CD4-positive, CD25-positive, alpha-beta regulatory T cell (primary cell): Measurements from ENCODE around the gene BCAR3. TPM values are rescaled to one million over a fixed set of nuclear protein-coding genes. Genes with fewer than 3 reads are reported as not detected.
"Not testable (repeated sequence)": the region's sequence is repeated elsewhere in the genome, so short reads cannot be mapped to it uniquely, and the experiment has no call there.

Source experiments
- ATAC-seq, 2 donors: fragments of 150-1000 bp; cut with Tn5 transposase; one replicate each; pipeline ENCODE4 v1.10.0; 2021; ENCODE audit warnings: low read depth in 2 of 2, moderate number of reproducible peaks in 2 of 2, moderate library complexity in 1 of 2
- DNase-seq, 3 donors: peaks; one replicate each; pipeline versions ENCODE4 v3.0.0 to v3.0.0-alpha.2; 2012 to 2022; ENCODE audit warnings: mixed read lengths in 1 of 3
- H3K27ac ChIP-seq: one replicate; pipeline ENCODE4 v1.7.0; 2013; ENCODE audit warnings: mild to moderate bottlenecking, low read length; ENCODE audit not compliant: insufficient read depth, poor library complexity, severe bottlenecking
- H3K27me3 ChIP-seq: one replicate; pipeline ENCODE4 v1.7.0; 2013; ENCODE audit warnings: low read length; ENCODE audit not compliant: control insufficient read depth, insufficient read depth
- H3K36me3 ChIP-seq: one replicate; pipeline ENCODE4 v1.7.0; 2013; ENCODE audit warnings: mild to moderate bottlenecking, low read length, moderate library complexity; ENCODE audit not compliant: control insufficient read depth, insufficient read depth
- H3K4me1 ChIP-seq: 2 replicates; pipeline ENCODE4 v1.7.0; 2013; ENCODE audit warnings: mild to moderate bottlenecking, low read length; ENCODE audit not compliant: insufficient read depth, control insufficient read depth, poor library complexity, severe bottlenecking
- H3K4me3 ChIP-seq: one replicate; pipeline ENCODE4 v1.7.0; 2013; ENCODE audit warnings: low read depth, mild to moderate bottlenecking, low read length, moderate library complexity
- H3K9me3 ChIP-seq, 2 experiments: 1 replicate in 1 of 2; 2 replicates in 1 of 2; pipeline ENCODE4 v1.7.0; 2013; ENCODE audit warnings: low read length in 2 of 2, mild to moderate bottlenecking in 1 of 2, moderate library complexity in 1 of 2; ENCODE audit not compliant: control insufficient read depth in 2 of 2
- H3K27ac Mint-ChIP-seq, 3 donors: one replicate each; pipeline ENCODE4 v1.8.0; 2020 to 2022; ENCODE audit warnings: mild to moderate bottlenecking in 3 of 3, mixed read lengths in 3 of 3, moderate library complexity in 2 of 3
- H3K27me3 Mint-ChIP-seq: one replicate; pipeline ENCODE4 v1.8.0; 2022; ENCODE audit warnings: mild to moderate bottlenecking, mixed read lengths
- H3K36me3 Mint-ChIP-seq: one replicate; pipeline ENCODE4 v1.8.0; 2020; ENCODE audit warnings: mixed read lengths
- H3K4me1 Mint-ChIP-seq, 4 donors: one replicate each; pipeline ENCODE4 v1.8.0; 2020 to 2022; ENCODE audit warnings: mixed read lengths in 4 of 4, mild to moderate bottlenecking in 1 of 4
- H3K4me3 Mint-ChIP-seq, 4 donors: one replicate each; pipeline ENCODE4 v1.8.0; 2020 to 2022; ENCODE audit warnings: mild to moderate bottlenecking in 4 of 4, mixed read lengths in 4 of 4, moderate library complexity in 3 of 4
- H3K9me3 Mint-ChIP-seq, 7 donors: one replicate each; pipeline ENCODE4 v1.8.0; 2020 to 2022; ENCODE audit warnings: mixed read lengths in 7 of 7, mild to moderate bottlenecking in 3 of 7, moderate library complexity in 2 of 7
- polyA plus RNA-seq, 4 donors: library from polyadenylated mRNA; unstranded; fragments of 300-500 nt; fragmentation: Illumina TruSeq; gene quantifications; one replicate each; pipeline ENCODE4 v1.2.3, GENCODE V29; 2021
- total RNA-seq: library from RNA; stranded (reverse); gene quantifications from one replicate; pipeline ENCODE4 v1.2.3, GENCODE V29; 2022

The BCAR3 gene
- total and polyA plus RNA-seq, 5 donors from 2014 or later: 0.44 to 0.62 (median 0.49) TPM; not detected in 2

- Mint-ChIP-seq H3K9me3 (no peaks in the 10 kb centered on the region), H3K27ac (no peak overlapping the region), H3K27me3 (no peaks in the 10 kb centered on the region), H3K4me3 (no peak overlapping the region), H3K4me1 (no peaks in the 10 kb centered on the region), H3K36me3 (no peaks in the 10 kb centered on the region)
- Histone ChIP-seq H3K27me3 (no peaks in the 10 kb centered on the region), H3K27ac (no peak overlapping the region), H3K9me3 (no peaks in the 10 kb centered on the region), H3K4me3 (no peak overlapping the region), H3K36me3 (no peaks in the 10 kb centered on the region), H3K4me1 (no peaks in the 10 kb centered on the region)
- ATAC-seq: no peak
- no peak for DNase-seq
Observed at GRCh38 chr1:93566227-93566626, 115.4 kb downstream of the BCAR3 start.

DNA sequence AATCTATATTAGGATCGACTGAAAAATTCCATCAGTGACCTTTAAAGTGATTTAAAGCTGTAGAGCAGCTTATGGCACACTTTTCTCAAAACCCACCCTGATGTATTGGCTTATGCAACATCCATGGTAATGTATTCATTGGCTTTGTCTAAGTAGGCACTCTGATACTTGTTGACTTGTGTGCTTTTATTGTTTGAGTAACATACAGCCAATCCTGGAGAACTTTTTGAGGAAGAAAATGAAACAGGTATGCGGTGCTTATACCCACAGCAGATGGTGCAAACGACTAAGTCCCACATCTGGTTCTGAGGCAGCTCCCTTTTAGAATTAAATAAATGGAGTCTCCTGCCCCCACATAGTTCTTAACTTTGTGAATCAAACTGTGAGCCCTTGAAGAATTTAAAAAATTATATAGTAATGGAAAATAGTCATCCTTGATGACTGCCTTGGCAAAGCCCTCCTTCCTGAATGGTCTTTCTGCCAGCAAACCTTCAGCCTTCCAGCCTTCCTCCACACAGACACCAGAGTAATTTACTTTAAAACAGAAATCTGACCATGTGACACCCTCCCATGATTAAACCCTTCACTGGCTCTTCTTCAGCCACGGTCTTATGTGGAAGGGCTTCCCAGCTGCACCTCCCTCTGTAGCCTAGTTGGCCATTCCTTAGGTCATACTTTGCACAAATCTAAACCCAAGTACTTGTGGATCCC, 116.0 kb downstream of the BCAR3 start:
- Mint-ChIP-seq H3K36me3 (no peaks in the 10 kb centered on the region), H3K27ac (no peak overlapping the region), H3K4me3 (no peak overlapping the region), H3K27me3 (no peaks in the 10 kb centered on the region), H3K4me1 (no peaks in the 10 kb centered on the region), H3K9me3 (no peaks in the 10 kb centered on the region)
- DNase-seq: no peak
- H3K9me3 ChIP-seq: no peaks in the 10 kb centered on the region
- no peak overlapping the region for H3K27ac ChIP-seq
- ATAC-seq: no peak
- no peak overlapping the region for H3K4me3 ChIP-seq
- no peaks in the 10 kb centered on the region for H3K4me1 ChIP-seq
- no peaks in the 10 kb centered on the region for H3K27me3 ChIP-seq
- H3K36me3 ChIP-seq: no peaks in the 10 kb centered on the region

DNA sequence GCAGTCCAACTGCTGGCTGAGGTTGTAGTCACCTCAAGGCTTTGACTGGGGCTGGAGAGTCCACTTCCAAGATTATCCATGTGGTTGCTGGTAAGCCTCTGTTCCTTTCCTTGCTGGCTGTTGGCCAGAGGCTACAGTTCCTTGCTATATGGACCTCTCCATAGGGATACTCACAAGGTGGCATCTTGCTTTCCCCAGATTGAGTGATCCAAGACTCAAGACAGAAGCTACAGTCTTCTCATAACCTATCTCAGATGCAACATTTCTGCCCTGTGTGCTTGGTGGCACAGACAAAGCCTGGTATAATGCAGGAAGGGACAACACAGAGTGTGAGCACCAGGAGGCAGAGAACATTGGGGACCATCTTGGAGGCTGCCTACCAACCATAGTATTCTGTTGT, 121.9 kb downstream of the BCAR3 start:
- ATAC-seq (no peak), DNase-seq (no peak)
- Mint-ChIP-seq H3K27me3 (no peaks in the 10 kb centered on the region), H3K4me1 (peaks cover 0 to 9% (median 4%) of the 10 kb centered on the region in 4 donors), H3K27ac (peak overlapping the region in 1 of 3 donors; percentile 56), H3K36me3 (no peaks in the 10 kb centered on the region), H3K4me3 (no peak overlapping the region), H3K9me3 (peaks cover 0 to 2% (median 0%) of the 10 kb centered on the region in 7 donors)
- Histone ChIP-seq H3K4me3 (no peak overlapping the region), H3K9me3 (no peaks in the 10 kb centered on the region), H3K27ac (no peak overlapping the region), H3K36me3 (no peaks in the 10 kb centered on the region), H3K27me3 (peaks cover 2% of the 10 kb centered on the region), H3K4me1 (no peaks in the 10 kb centered on the region)

GRCh38 chr1:93559045-93559444, 122.6 kb downstream of the BCAR3 start:
- H3K27ac ChIP-seq: no peak overlapping the region
- peaks cover 2% of the 10 kb centered on the region for H3K27me3 ChIP-seq
- H3K36me3 Mint-ChIP-seq: no peaks in the 10 kb centered on the region
- peaks cover 0 to 11% (median 5%) of the 10 kb centered on the region in 4 donors for H3K4me1 Mint-ChIP-seq
- H3K9me3 ChIP-seq: no peaks in the 10 kb centered on the region
- no peak overlapping the region for H3K27ac Mint-ChIP-seq
- no peaks in the 10 kb centered on the region for H3K36me3 ChIP-seq
- H3K9me3 Mint-ChIP-seq: peaks cover 0 to 2% (median 0%) of the 10 kb centered on the region in 7 donors
- no peaks in the 10 kb centered on the region for H3K27me3 Mint-ChIP-seq
- no peak for ATAC-seq
- DNase-seq: no peak
- no peaks in the 10 kb centered on the region for H3K4me1 ChIP-seq
- no peak overlapping the region for H3K4me3 Mint-ChIP-seq
- no peak overlapping the region for H3K4me3 ChIP-seq

DNA sequence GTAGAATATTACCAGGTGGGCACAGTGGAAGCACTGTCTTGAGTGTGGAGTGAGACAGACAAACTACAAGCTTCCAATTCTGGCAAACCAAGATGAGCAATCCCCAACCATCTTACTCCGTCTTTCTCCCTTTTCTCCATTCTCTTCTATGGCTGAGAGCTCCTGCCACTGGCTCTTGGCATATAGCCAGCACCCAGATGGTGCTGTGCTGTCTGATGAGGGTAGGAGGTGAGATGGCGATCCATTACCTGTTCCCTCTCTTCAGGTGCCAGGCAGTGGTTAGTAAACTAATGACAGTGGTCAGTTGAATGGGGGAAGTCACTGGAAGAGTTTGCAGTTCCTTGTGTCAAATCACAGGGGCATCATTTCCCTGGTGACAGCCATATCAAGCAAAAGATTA, 125.3 kb downstream of the BCAR3 start:
- Mint-ChIP-seq H3K36me3 (no peaks in the 10 kb centered on the region), H3K27me3 (no peaks in the 10 kb centered on the region), H3K9me3 (peaks cover 0 to 2% (median 0%) of the 10 kb centered on the region in 7 donors), H3K27ac (no peak overlapping the region), H3K4me1 (peaks cover 0 to 11% (median 7%) of the 10 kb centered on the region in 4 donors), H3K4me3 (no peak overlapping the region)
- DNase-seq: no peak
- Histone ChIP-seq H3K4me3 (no peak overlapping the region), H3K36me3 (no peaks in the 10 kb centered on the region), H3K27me3 (peaks cover 4% of the 10 kb centered on the region), H3K9me3 (no peaks in the 10 kb centered on the region), H3K27ac (no peak overlapping the region), H3K4me1 (no peaks in the 10 kb centered on the region)
- no peak for ATAC-seq

DNA sequence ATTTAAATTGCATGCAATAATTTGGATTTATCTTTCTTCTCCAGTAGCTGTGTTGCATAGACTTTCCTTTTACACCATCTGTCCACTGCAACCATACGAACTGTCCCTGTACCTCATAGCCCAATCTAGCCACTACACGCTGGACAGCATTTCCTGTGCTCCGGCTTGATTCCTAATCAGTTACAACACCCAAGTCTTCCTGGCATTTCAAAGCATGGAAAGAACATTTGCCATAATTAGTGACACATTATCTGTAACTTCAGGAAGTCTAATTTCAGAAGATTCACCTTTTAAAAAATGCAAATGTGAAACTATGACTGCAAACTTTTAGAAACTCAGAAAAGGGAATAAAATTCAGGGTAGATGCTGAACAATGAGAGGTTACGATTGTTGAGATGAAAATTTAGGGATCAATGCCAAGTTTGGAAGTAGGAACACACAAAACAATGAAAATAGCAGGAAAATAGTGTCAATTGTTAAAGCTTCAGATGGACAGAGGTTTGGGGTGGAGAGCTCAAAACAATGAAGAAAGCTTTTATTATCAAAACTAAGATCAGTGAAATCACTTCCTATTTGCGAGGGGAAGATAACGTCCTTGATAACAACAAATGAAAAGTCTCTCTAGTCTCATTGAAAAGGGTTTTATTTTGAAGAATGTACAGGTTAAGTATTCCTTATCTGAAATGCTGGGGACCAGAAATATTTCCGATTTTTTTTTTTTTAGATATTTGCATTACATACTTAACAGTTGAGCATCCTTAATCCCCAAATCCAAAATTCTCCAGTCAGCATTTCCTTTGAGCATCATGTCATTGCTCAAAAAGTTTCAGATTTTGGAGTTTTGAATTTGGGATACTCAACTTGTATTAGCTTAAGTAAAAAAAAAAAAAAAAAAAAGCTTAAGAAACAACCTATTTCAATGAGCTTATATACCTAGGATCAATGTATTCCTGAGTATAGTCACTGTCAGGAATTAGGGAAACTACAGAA, 126.5 kb downstream of the BCAR3 start:
- no peak overlapping the region for H3K27ac Mint-ChIP-seq
- H3K27me3 Mint-ChIP-seq: no peaks in the 10 kb centered on the region
- Histone ChIP-seq H3K27ac (no peak overlapping the region), H3K27me3 (peaks cover 7% of the 10 kb centered on the region), H3K4me1 (no peaks in the 10 kb centered on the region), H3K36me3 (no peaks in the 10 kb centered on the region), H3K4me3 (peak overlapping the region; percentile 45), H3K9me3 (no peaks in the 10 kb centered on the region)
- peaks cover 0 to 11% (median 7%) of the 10 kb centered on the region in 4 donors for H3K4me1 Mint-ChIP-seq
- DNase-seq (peak in 1 of 3 donors; percentile 14), ATAC-seq (no peak)
- peaks cover 0 to 2% (median 0%) of the 10 kb centered on the region in 7 donors for H3K9me3 Mint-ChIP-seq
- H3K36me3 Mint-ChIP-seq: no peaks in the 10 kb centered on the region
- no peak overlapping the region for H3K4me3 Mint-ChIP-seq

GRCh38 chr1:93553886-93554490, 127.6 kb downstream of the BCAR3 start:
- H3K36me3 Mint-ChIP-seq, H3K27me3 ChIP-seq, H3K9me3 ChIP-seq, H3K4me1 ChIP-seq, H3K4me3 ChIP-seq, ATAC-seq, H3K9me3 Mint-ChIP-seq, H3K27me3 Mint-ChIP-seq, H3K27ac ChIP-seq, H3K36me3 ChIP-seq, H3K27ac Mint-ChIP-seq, DNase-seq, H3K4me3 Mint-ChIP-seq: not testable (repeated sequence)
- peaks cover 0 to 11% (median 7%) of the 10 kb centered on the region in 4 donors for H3K4me1 Mint-ChIP-seq
